ENCODE results near the gene KRT80.

KRT80 gene

DNA sequence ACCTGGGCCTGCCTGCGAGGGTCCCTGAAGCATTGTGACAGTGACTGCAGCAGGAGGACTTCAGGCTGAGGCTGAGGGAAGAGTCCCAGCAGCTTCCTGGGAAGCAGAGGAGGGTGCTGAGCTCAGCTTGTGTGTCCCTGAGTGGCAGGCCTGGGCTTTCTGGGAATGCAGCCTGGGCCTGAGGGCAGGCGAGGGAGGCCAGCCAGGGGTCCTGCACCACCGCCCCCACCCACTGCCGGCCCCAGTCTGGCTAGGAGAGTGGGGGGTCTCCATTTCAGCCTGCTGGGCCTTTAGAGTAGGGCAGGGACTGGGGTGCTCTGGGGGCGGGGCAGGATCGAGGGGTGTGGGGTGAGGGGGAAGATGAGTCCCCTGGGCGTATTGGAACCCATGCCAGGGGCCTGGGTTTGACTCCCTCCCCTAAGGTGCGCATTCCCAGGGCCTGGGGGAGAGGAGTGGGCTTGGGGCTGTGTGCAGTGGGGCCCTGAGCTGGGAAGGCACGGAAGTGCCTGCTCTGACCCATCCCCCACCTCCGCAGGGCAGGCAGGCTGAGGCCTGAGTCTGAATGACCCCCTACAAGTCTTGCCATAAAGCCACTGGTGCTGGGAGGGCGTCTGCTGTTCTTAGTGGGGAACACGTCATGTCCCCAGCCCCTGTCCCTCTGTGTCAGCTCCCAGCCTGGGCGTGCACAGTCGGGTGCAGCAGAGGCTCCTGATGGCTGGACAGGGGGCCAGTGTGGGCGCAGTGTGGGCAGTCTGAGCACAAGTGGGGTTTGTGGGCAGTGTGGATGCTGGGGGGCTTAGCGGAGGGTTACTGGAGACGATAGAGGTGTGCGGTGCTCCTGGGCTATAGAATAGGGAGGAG is 46.4 kb downstream of the KRT80 start:
- TF ChIP-seq, protein P1, sequence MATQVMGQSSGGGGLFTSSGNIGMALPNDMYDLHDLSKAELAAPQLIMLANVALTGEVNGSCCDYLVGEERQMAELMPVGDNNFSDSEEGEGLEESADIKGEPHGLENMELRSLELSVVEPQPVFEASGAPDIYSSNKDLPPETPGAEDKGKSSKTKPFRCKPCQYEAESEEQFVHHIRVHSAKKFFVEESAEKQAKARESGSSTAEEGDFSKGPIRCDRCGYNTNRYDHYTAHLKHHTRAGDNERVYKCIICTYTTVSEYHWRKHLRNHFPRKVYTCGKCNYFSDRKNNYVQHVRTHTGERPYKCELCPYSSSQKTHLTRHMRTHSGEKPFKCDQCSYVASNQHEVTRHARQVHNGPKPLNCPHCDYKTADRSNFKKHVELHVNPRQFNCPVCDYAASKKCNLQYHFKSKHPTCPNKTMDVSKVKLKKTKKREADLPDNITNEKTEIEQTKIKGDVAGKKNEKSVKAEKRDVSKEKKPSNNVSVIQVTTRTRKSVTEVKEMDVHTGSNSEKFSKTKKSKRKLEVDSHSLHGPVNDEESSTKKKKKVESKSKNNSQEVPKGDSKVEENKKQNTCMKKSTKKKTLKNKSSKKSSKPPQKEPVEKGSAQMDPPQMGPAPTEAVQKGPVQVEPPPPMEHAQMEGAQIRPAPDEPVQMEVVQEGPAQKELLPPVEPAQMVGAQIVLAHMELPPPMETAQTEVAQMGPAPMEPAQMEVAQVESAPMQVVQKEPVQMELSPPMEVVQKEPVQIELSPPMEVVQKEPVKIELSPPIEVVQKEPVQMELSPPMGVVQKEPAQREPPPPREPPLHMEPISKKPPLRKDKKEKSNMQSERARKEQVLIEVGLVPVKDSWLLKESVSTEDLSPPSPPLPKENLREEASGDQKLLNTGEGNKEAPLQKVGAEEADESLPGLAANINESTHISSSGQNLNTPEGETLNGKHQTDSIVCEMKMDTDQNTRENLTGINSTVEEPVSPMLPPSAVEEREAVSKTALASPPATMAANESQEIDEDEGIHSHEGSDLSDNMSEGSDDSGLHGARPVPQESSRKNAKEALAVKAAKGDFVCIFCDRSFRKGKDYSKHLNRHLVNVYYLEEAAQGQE (IDR thresholded peaks at IDR 0.05; ENCODE audit: insufficient replicate concordance, low read depth): no peak
- no peak for TF ChIP-seq GABPA (IDR thresholded peaks at IDR 0.05; ENCODE audit: low read depth)
- Histone ChIP-seq H3K4me3 (replicated peaks; ENCODE audit: insufficient read depth, low read length) (no peak overlapping the region), H3K27ac (replicated peaks) (no peak overlapping the region), H3K27me3 (ENCODE audit: insufficient read depth, poor library complexity, severe bottlenecking) (no peaks in the 10 kb centered on the region)
- DNase-seq (ENCODE audit: low read depth in 1 of 2, low spot score in 1 of 2): no peak

DNA sequence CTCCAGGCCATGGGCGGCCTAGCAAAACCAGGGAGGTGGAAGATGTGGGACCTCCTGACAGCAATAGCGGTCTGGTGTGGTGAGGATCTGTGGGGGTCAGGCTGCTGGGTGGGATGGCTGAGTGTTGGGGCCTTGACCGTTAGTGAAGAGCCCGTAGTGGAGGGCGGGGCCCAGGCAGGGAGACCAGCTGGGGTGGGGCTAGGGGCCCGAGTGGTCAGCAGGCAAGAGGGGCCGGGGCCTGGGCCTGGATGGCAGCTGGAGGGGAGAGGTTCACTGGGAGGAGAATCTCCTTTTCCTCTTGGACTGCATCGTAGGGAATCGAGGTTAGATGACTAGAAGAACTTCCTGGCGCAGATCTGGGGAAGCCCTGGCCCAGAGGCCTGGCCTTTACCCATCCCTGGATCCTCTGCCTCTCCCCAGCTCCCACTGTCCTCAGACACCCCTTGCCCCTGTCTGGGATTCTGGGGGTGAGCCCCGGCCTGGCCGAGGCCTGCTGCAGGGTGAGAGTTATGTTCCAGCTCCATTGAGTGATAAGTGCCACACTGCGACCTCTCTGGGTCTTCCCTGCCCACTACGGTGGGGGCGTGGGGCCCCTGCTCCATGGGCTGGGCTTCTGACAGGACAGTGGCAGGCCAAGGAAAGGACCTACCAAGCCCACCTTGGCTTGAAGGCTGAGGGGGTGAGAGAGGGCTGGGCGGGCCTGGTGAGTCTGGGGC is 47.1 kb downstream of the KRT80 start:
- no peak overlapping the region for H3K4me3 ChIP-seq (replicated peaks; ENCODE audit: insufficient read depth, low read length)
- no peak overlapping the region for H3K27ac ChIP-seq (replicated peaks)
- no peak for DNase-seq (ENCODE audit: low read depth in 1 of 2, low spot score in 1 of 2)
- H3K27me3 ChIP-seq (ENCODE audit: insufficient read depth, poor library complexity, severe bottlenecking): no peaks in the 10 kb centered on the region
- TF ChIP-seq GABPA (IDR thresholded peaks at IDR 0.05; ENCODE audit: low read depth) (no peak), SPI1 (IDR thresholded peaks at IDR 0.05; ENCODE audit: borderline replicate concordance, low read depth) (no peak), POLR2AphosphoS5 (IDR thresholded peaks at IDR 0.05; ENCODE audit: low read depth) (no peak)
- TF ChIP-seq, protein P2, sequence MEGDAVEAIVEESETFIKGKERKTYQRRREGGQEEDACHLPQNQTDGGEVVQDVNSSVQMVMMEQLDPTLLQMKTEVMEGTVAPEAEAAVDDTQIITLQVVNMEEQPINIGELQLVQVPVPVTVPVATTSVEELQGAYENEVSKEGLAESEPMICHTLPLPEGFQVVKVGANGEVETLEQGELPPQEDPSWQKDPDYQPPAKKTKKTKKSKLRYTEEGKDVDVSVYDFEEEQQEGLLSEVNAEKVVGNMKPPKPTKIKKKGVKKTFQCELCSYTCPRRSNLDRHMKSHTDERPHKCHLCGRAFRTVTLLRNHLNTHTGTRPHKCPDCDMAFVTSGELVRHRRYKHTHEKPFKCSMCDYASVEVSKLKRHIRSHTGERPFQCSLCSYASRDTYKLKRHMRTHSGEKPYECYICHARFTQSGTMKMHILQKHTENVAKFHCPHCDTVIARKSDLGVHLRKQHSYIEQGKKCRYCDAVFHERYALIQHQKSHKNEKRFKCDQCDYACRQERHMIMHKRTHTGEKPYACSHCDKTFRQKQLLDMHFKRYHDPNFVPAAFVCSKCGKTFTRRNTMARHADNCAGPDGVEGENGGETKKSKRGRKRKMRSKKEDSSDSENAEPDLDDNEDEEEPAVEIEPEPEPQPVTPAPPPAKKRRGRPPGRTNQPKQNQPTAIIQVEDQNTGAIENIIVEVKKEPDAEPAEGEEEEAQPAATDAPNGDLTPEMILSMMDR (IDR thresholded peaks at IDR 0.05; ENCODE audit: insufficient read depth, low read length): no peak
- TF ChIP-seq, protein P1 (IDR thresholded peaks at IDR 0.05; ENCODE audit: insufficient replicate concordance, low read depth): no peak

DNA sequence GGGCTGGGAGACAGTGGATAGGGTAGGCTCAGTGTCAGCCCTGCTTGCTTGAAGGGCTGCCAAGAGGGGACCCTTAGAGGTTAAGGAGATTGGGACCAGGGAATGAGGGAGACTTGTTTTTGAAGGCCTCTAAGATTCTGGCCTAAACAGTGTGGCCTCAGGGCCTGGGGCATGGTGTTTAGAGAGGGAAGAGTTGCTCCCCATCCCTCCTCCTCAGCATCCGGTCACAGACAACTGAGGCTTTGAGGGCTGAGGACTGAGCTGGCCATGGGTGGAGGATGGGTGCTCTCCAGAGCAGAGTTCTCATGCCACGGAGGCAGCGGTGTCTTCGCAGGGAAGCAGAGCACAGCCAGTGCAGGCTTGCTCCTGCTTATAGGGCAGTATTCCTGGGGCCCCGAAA is 49.4 kb downstream of the KRT80 start:
- DNase-seq (ENCODE audit: low read depth in 1 of 2, low spot score in 1 of 2): no peak
- TF ChIP-seq, protein P1 (IDR thresholded peaks at IDR 0.05; ENCODE audit: insufficient replicate concordance, low read depth): no peak
- TF ChIP-seq POLR2AphosphoS5 (IDR thresholded peaks at IDR 0.05; ENCODE audit: low read depth) (no peak), GABPA (IDR thresholded peaks at IDR 0.05; ENCODE audit: low read depth) (no peak), SPI1 (IDR thresholded peaks at IDR 0.05; ENCODE audit: borderline replicate concordance, low read depth) (no peak)
- TF ChIP-seq, protein P2 (IDR thresholded peaks at IDR 0.05; ENCODE audit: insufficient read depth, low read length): no peak
- Histone ChIP-seq H3K4me3 (replicated peaks; ENCODE audit: insufficient read depth, low read length) (no peak overlapping the region), H3K27me3 (ENCODE audit: insufficient read depth, poor library complexity, severe bottlenecking) (no peaks in the 10 kb centered on the region), H3K27ac (replicated peaks) (no peak overlapping the region)

Data from HL-60 (cell line).